Measurements from ENCODE around the gene DUSP22. TPM values are rescaled to one million over a fixed set of nuclear protein-coding genes. Genes with fewer than 3 reads are reported as not detected.

The DUSP22 gene
- total and polyA plus RNA-seq, 2 donors (not counting 1 experiment from before 2014, with no cell fraction given) = 117 to 133 TPM

DNA sequence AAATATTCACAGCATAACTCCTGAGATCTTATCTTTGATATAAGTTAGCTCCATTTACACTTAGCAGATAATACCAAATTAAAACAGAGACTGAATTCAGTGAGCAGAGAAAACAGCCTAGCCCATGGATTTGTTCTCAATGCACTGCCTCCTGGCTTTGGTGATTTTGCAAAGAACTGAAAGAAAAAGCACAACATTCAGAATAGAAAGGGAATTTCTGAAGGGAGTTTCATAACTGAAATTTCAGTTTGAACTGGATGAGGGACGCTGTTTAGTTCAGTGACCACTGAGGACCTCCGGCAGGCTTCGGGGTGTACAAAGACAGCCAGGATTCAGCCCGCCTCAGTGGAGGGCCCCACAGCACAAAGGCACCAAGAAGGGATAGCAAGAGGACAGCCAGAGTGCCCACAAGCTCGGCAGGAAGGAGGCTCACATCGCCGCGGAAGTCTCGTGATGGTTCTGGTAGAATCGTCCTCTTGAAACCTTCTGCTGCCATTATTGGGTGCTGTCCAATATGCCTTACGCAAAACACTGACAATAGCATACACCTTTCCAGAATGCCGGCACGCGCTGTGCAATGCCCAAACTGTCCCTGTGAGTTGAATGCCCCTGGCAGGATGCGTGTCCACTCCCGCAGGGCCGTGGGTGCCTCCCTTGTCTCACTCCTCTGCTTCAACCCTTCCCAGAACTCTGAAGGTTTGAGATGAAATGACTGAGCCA, 89.6 kb downstream of the DUSP22 start:
- intact Hi-C loops (cut with micrococcal nuclease) = no loop called here
- Histone ChIP-seq H3K9ac (ENCODE audit: low read length) (no peak overlapping the region), H4K20me1 (ENCODE audit: control insufficient read depth, insufficient read depth, low read length, poor library complexity, severe bottlenecking) (no peaks in the 10 kb centered on the region), H3K27me3 (replicated peaks in 1 of 4; ENCODE audit: control extremely low read depth in 1 of 4, control insufficient read depth in 3 of 4, insufficient read depth in 4 of 4, low read length in 3 of 4) (no peaks in the 10 kb centered on the region), H3K79me2 (ENCODE audit: control insufficient read depth, insufficient read depth, low read length) (no peaks in the 10 kb centered on the region), H3K9me3 (ENCODE audit: control extremely low read depth in 1 of 3, control insufficient read depth in 2 of 3, insufficient read depth in 1 of 3, low read length in 2 of 3) (peaks cover 0 to 34% (median 0%) of the 10 kb centered on the region in 3 donors), H3K4me2 (replicated peaks; ENCODE audit: low read depth, low read length, poor library complexity, severe bottlenecking) (no peak overlapping the region), H3K4me3 (ENCODE audit: control extremely low read depth in 1 of 5, extremely low read depth in 1 of 5, insufficient read depth in 1 of 5, low read depth in 2 of 5, low read length in 4 of 5) (no peak overlapping the region), H3K27ac (ENCODE audit: low read length in 2 of 2) (no peak overlapping the region), H2AFZ (ENCODE audit: insufficient read depth, low read depth, low read length, poor library complexity, severe bottlenecking) (no peak overlapping the region), H3K4me1 (ENCODE audit: control insufficient read depth in 2 of 2, insufficient read depth in 2 of 2, low read length in 2 of 2) (peaks cover 36 to 38% of the 10 kb centered on the region in 2 donors), H3K36me3 (replicated peaks in 1 of 2; ENCODE audit: control extremely low read depth in 1 of 2, control insufficient read depth in 1 of 2, extremely low read depth in 1 of 2, insufficient read depth in 2 of 2, low read length in 1 of 2) (no peaks in the 10 kb centered on the region)
- no peaks in the 10 kb centered on the region for H3K9me3 Mint-ChIP-seq (ENCODE audit: insufficient read depth)
- POLR2A ChIA-PET = no interaction called here
- no peaks in the 10 kb centered on the region for H3K27me3 Mint-ChIP-seq
- no peak for ATAC-seq (ENCODE audit: low read depth)
- H3K4me1 Mint-ChIP-seq = peaks cover 35% of the 10 kb centered on the region
- no peak overlapping the region for H3K27ac Mint-ChIP-seq
- CTCF ChIA-PET = interaction anchor here (0.8 kb wide), 1 partner anchor 8 kb away, joined by 3 read pairs; no protein-coding TSS in a partner anchor
- no peak for DNase-seq
- no peak for TF ChIP-seq CTCF (IDR thresholded peaks at IDR 0.05)
- no peak for TF ChIP-seq EZH2 (IDR thresholded peaks at IDR 0.05; ENCODE audit: borderline replicate concordance, insufficient read depth, low read depth, low read length, poor library complexity, severe bottlenecking)
- H3K4me3 Mint-ChIP-seq = no peak overlapping the region
- WGBS (ENCODE audit: insufficient coverage) = 87% methylated on average over 17 of the region's 17 CpGs
